Liver (tissue), 9 donors: ENCODE data around the gene NCAPD2. TPM values are rescaled to one million over a fixed set of nuclear protein-coding genes. Genes with fewer than 3 reads are reported as not detected.

ENCODE experiments used
- DNase-seq: peaks from one replicate; pipeline ENCODE4 v3.0.0-alpha.2; 2017; ENCODE audit warnings: low spot score
- H3K27ac ChIP-seq, 2 donors: one replicate each; pipeline ENCODE4 v1.7.0; 2013; ENCODE audit warnings: inconsistent platforms in 2 of 2, low read length in 2 of 2, control low read depth in 1 of 2, low read depth in 1 of 2, mild to moderate bottlenecking in 1 of 2
- H3K27me3 ChIP-seq, 4 donors: one replicate each; pipeline versions ENCODE4 v1.6.1 to v1.7.0; 2013; ENCODE audit warnings: low read length in 3 of 4, inconsistent platforms in 1 of 4, mild to moderate bottlenecking in 1 of 4, moderate library complexity in 1 of 4; ENCODE audit not compliant: control insufficient read depth in 4 of 4, insufficient read depth in 4 of 4
- H3K36me3 ChIP-seq, 4 donors: one replicate each; pipeline versions ENCODE4 v1.6.1 to v1.7.0; 2013; ENCODE audit warnings: low read length in 3 of 4, mild to moderate bottlenecking in 3 of 4, low read depth in 1 of 4, moderate library complexity in 1 of 4; ENCODE audit not compliant: control insufficient read depth in 4 of 4, insufficient read depth in 3 of 4
- H3K4me1 ChIP-seq, 4 donors: one replicate each; pipeline versions ENCODE4 v1.6.1 to v1.7.0; 2013; ENCODE audit warnings: low read length in 3 of 4, mild to moderate bottlenecking in 3 of 4, moderate library complexity in 1 of 4; ENCODE audit not compliant: control insufficient read depth in 4 of 4, insufficient read depth in 4 of 4
- H3K4me3 ChIP-seq, 3 donors: one replicate each; pipeline versions ENCODE4 v1.6.1 to v1.7.0; 2013; ENCODE audit warnings: low read length in 3 of 3, control low read depth in 1 of 3, low read depth in 1 of 3, mild to moderate bottlenecking in 1 of 3
- H3K9ac ChIP-seq, 2 donors: one replicate each; pipeline ENCODE4 v1.7.0; 2013; ENCODE audit warnings: low read length in 2 of 2, mild to moderate bottlenecking in 2 of 2, moderate library complexity in 2 of 2, control low read depth in 1 of 2, low read depth in 1 of 2
- H3K9me3 ChIP-seq, 4 donors: one replicate each; pipeline versions ENCODE4 v1.6.1 to v1.7.0; 2013; ENCODE audit warnings: low read length in 3 of 4; ENCODE audit not compliant: control insufficient read depth in 4 of 4
- ATF3 ChIP-seq: IDR thresholded peaks from 2 replicates; pipeline ENCODE4 v1.6.1; 2016; ENCODE audit warnings: antibody characterized with exemption
- CTCF ChIP-seq: fragments of 150-350 bp; IDR thresholded peaks from 2 replicates; pipeline ENCODE4 v1.5.1; 2017; ENCODE audit warnings: improper control_type of control experiment, low read depth, low read length; ENCODE audit not compliant: missing input control
- EGR1 ChIP-seq, 2 donors: IDR thresholded peaks; 2 replicates each; pipeline ENCODE4 v1.6.1; 2016 to 2018; ENCODE audit warnings: antibody characterized with exemption in 2 of 2, low read depth in 2 of 2
- FOXA1 ChIP-seq: IDR thresholded peaks from 2 replicates; pipeline ENCODE4 v1.6.1; 2016; ENCODE audit warnings: antibody characterized with exemption
- FOXA2 ChIP-seq: IDR thresholded peaks from 2 replicates; pipeline ENCODE4 v1.6.1; 2016; ENCODE audit warnings: antibody characterized with exemption
- GABPA ChIP-seq, 2 donors: IDR thresholded peaks in 1 of 2; conservative IDR thresholded peaks in 1 of 2; 2 replicates each; pipeline ENCODE4 v1.6.1; 2016; ENCODE audit warnings: antibody characterized with exemption in 2 of 2, mild to moderate bottlenecking in 1 of 2, moderate library complexity in 1 of 2
- HNF4A ChIP-seq, 2 donors: conservative IDR thresholded peaks; 2 replicates each; pipeline ENCODE4 v1.6.1; 2016; ENCODE audit warnings: antibody characterized with exemption in 2 of 2, mild to moderate bottlenecking in 2 of 2
- HNF4G ChIP-seq: IDR thresholded peaks from 2 replicates; pipeline ENCODE4 v1.6.1; 2016; ENCODE audit warnings: antibody characterized with exemption
- JUND ChIP-seq, 2 donors: IDR thresholded peaks; 2 replicates each; pipeline ENCODE4 v1.6.1; 2016; ENCODE audit warnings: antibody characterized with exemption in 2 of 2
- MAX ChIP-seq: IDR thresholded peaks from 2 replicates; pipeline ENCODE4 v1.6.1; 2016; ENCODE audit warnings: antibody characterized with exemption
- NR2F2 ChIP-seq: IDR thresholded peaks from 2 replicates; pipeline ENCODE4 v1.6.1; 2016; ENCODE audit warnings: antibody characterized with exemption
- RAD21 ChIP-seq, 2 donors: IDR thresholded peaks; 2 replicates each; pipeline ENCODE4 v1.6.1; 2016; ENCODE audit warnings: antibody characterized with exemption in 2 of 2, mild to moderate bottlenecking in 2 of 2
- REST ChIP-seq: IDR thresholded peaks from 2 replicates; pipeline ENCODE4 v1.6.1; 2016; ENCODE audit warnings: antibody characterized with exemption, mild to moderate bottlenecking
- RXRA ChIP-seq, 2 donors: IDR thresholded peaks; 2 replicates each; pipeline ENCODE4 v1.6.1; 2017 to 2018; ENCODE audit warnings: antibody characterized with exemption in 2 of 2, mild to moderate bottlenecking in 1 of 2
- SP1 ChIP-seq: IDR thresholded peaks from 2 replicates; pipeline ENCODE4 v1.6.1; 2018; ENCODE audit warnings: antibody characterized with exemption, mild to moderate bottlenecking
- TAF1 ChIP-seq: conservative IDR thresholded peaks from 2 replicates; pipeline ENCODE4 v1.6.1; 2016; ENCODE audit warnings: antibody characterized with exemption, mild to moderate bottlenecking
- YY1 ChIP-seq: IDR thresholded peaks from 2 replicates; pipeline ENCODE4 v1.6.1; 2016; ENCODE audit warnings: antibody characterized with exemption, mild to moderate bottlenecking
- ZBTB33 ChIP-seq: IDR thresholded peaks from 2 replicates; pipeline ENCODE4 v1.6.1; 2016; ENCODE audit warnings: antibody characterized with exemption
- WGBS: extraction: QIAGEN DNeasy Blood & Tissue Kit; methylation state at CpG from one replicate; pipeline ENCODE4 v1.1.7; 2013; 5-methylcytosine and 5-hydroxymethylcytosine counted together
- polyA plus RNA-seq, 2 donors: library from polyadenylated mRNA; stranded (reverse) in 1 of 2; unstranded in 1 of 2; fragments of 200-250 nt in 1 of 2; fragments of >200 nt in 1 of 2; fragmentation: Nextera tagmentation in 1 of 2; extraction: Ambion mirVana in 1 of 2; gene quantifications; one replicate each; pipeline versions ENCODE4 v1.2.1 to v1.2.3, GENCODE V29; 2013 to 2015
- total RNA-seq, 2 donors: library from RNA; depleted of rRNA; stranded (reverse); fragments of >200 nt; gene quantifications; one replicate each; pipeline ENCODE4 v1.2.3, GENCODE V29; 2014
- donor health status: healthy.
- donor health status: healthy.
- donor health status: healthy.
- donor health status: healthy.
- donor health status: healthy.

The NCAPD2 gene
- total and polyA plus RNA-seq, 4 donors, result 2.0 to 55.1 (median 7.4) TPM

- TF ChIP-seq HNF4A (conservative IDR thresholded peaks at IDR 0.05), result no peak
- TF ChIP-seq NR2F2, result no peak
- no peak for TF ChIP-seq FOXA1
- no peak for TF ChIP-seq TAF1
- no peak for TF ChIP-seq GABPA (IDR thresholded peaks at IDR 0.05 in 1 of 2, conservative IDR thresholded peaks at IDR 0.05 in 1 of 2)
- TF ChIP-seq RAD21 (IDR thresholded peaks at IDR 0.05), result no peak
- TF ChIP-seq SP1, result no peak
Observed at GRCh38 chr12:6541371-6542165, 47.7 kb downstream of the NCAPD2 start (continued).

GRCh38 chr12:6542209-6543009, 48.5 kb downstream of the NCAPD2 start:
- Histone ChIP-seq H3K9ac (peak overlapping the region; percentile 45 to 57), H3K4me3 (peak overlapping the region in 1 of 3 donors; percentile 25), H3K27ac (peak overlapping the region; percentile 95 to 98), H3K27me3 (no peaks in the 10 kb centered on the region), H3K36me3 (peaks cover 9 to 26% (median 20%) of the 10 kb centered on the region in 4 donors), H3K4me1 (peaks cover 8 to 29% (median 16%) of the 10 kb centered on the region in 4 donors), H3K9me3 (no peaks in the 10 kb centered on the region)
- DNase-seq, result peak; percentile 63
- WGBS, result 26% methylated on average over 13 of the region's 13 CpGs
- TF ChIP-seq RXRA (IDR thresholded peaks at IDR 0.05) (peak; percentile 81), YY1 (peak; percentile 94), HNF4A (conservative IDR thresholded peaks at IDR 0.05) (peak; percentile 96 to 97), SP1 (peak; percentile 99), NR2F2 (peak; percentile 13), REST (peak; percentile 89), FOXA2 (peak; percentile 42), MAX (peak; percentile 60), EGR1 (IDR thresholded peaks at IDR 0.05; ENCODE audit: low read depth in 2 of 2) (peak in 1 of 2 donors; percentile 44), ATF3 (no peak), ZBTB33 (no peak), FOXA1 (peak; percentile 40), TAF1 (no peak), HNF4G (peak; percentile 94), RAD21 (IDR thresholded peaks at IDR 0.05) (peak in 1 of 2 donors; percentile 44), CTCF (no peak), GABPA (IDR thresholded peaks at IDR 0.05 in 1 of 2, conservative IDR thresholded peaks at IDR 0.05 in 1 of 2) (peak in 1 of 2 donors; percentile 84), JUND (IDR thresholded peaks at IDR 0.05) (peak; percentile 61 to 71)
